Activated gamma-delta T cell treated with Interleukin-2 at 50 U/mL for 16 hours (primary cell): ENCODE data around the gene APOL6.
"Not testable (repeated sequence)": the region's sequence is repeated elsewhere in the genome, so short reads cannot be mapped to it uniquely, and the experiment has no call there.

Experiments used
- DNase-seq: peaks from one replicate; pipeline ENCODE4 v3.0.0-alpha.2; 2020

Gene APOL6

DNA sequence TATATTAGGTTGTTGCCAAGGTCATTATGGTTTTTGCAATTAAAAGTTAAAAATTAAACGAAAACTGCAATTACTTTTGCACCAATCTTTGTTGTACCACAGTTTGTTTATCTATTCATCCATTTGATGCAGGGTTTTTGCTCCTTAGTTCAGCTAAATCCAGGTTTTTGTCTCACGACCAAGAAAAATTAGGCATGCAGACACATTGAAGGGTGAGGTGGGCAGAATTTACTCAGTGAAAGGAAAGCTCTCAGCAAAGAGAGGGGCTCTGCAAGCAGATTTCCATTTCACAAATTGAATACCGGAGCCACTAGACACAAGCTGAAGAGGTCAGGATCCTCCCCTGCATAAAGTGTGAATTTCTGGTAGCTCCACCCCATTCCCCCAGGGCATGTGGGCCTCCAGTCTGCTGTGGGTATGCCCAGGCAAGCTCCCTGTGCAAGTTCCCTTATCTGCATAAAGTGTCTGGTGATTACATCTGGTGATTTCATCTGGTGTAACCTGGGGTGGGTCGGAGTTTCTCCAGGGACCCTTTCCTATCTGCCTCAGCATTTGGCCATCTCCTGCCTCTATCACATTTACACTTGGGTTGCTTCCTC lies 33.3 kb downstream of the APOL6 start:
- no peak for DNase-seq

DNA sequence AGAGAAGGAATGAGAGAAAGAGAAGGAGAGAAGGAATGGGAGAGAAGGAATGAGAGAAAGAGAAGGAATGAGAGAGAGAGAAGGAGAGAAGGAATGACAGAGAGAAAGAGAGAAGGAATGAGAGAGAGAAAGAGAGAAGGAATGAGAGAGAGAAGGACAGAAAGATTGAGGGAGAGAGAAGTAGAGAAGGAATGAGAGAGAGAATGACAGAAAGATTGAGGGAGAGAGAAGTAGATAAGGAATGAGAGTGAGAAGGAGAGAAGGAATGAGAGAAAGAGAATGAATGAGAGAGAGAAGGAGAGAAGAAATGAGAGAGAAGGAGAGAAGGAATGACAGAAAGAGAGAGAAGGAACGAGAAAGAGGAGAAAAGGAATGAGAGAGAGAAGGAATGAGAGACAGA lies 35.3 kb downstream of the APOL6 start:
- DNase-seq = no peak

DNA sequence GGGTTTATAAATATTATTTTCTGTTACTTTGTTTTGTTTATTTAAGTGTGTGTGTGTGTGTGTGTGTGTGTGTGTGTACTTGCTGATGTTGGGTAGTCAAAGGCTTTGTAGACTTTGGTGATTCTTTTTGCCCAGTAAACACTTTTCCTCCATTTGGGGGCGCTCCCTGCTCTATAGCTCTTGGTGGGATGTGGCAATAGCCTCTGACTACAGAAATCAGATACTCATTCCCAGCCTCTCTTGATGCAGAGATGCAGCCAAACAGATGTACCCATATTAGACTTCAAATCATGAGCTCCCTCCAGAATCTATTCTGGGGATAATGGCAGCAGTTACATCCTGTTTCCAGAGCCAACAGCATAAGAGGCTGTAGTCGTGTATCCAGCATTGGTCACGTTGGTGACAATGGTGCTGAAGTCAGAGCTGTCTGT lies 36.0 kb downstream of the APOL6 start:
- DNase-seq = no peak

GRCh38 chr22:35684732-35685131 lies 36.5 kb downstream of the APOL6 start:
- DNase-seq = no peak

DNA sequence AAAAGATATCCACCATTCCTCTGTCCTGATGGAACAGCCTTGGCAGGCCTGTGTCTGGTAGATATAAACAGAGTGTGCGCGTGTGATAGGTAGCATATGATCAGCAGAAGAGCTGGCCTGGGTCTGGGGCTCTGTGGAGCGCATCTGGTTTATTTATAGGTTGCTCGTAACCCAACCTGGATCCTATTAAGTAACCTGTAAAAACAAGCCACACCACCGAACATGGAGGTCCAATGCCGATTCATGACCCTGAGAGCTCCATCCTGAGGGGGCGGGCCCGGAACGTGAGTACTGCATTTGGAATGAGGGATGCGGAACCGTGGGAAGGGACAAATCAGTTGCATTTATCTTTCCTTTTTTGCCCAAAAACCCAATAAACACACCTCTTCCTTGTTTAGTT lies 37.5 kb downstream of the APOL6 start:
- DNase-seq = no peak

GRCh38 chr22:35686298-35686697 lies 38.1 kb downstream of the APOL6 start:
- no peak for DNase-seq

DNA sequence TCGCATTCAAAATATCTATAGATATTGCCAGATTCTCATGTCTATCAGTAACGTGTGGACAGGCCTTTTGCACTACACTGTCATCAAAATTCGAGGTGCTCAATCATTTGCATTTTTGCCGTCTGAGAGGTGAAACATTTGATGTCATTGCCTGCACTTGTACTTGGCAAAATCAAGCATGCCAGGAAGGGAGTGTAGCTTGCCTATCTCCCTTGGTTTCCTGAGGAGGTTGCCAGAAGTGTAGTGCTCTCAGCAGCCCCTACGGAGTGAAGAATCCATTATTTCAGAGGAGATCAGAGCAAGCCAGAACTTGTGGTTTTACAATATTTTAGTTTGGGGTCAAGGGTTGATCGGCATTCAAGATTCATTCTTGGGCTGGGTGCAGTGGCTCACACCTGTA lies 39.2 kb downstream of the APOL6 start:
- DNase-seq = no peak

GRCh38 chr22:35688913-35689675 lies 40.8 kb downstream of the APOL6 start:
- no peak for DNase-seq

DNA sequence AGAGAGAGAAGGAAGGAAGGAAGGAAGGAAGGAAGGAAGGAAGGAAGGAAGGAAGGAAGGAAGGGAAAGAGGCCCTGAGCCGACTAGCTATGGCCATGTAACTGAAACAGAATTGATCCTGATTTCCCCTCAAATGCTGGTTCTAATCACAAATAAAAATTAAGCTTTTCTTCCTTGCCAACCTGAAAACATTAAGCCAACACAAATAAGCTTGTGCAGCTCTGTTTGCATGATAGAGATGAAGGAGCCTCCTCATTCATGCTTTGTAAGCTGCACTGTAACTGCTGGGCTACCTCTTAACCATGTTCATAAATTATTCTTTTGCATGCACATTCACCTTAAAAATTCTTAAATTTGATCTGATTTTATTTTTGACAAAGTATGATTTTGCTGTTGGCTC lies 41.8 kb downstream of the APOL6 start:
- DNase-seq = no peak

DNA sequence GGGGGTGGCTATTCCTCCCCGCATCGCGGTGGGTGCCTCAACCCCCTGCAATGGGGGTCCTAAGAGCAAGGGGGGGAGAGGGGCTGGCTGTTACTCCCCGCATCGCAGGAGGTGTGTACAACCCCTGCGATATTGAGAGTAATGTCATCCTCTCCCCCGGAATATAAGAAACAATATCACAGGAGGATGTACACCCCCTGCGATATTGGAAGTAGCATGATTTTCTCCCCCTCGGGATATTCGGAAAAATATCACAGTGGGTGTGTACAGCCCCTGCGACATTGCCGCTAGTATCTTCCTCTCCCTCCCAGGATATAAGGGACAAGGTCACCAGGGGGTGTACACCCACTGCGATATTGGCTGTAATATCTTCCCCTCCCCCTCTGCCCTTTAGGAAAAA lies 47.0 kb downstream of the APOL6 start:
- DNase-seq = no peak

- DNase-seq = no peak
Observed at GRCh38 chr22:35697142-35697541, 48.9 kb downstream of the APOL6 start.

- DNase-seq = not testable (repeated sequence)
Observed at GRCh38 chr22:35699852-35700251, 51.6 kb downstream of the APOL6 start.

- DNase-seq = no peak
Observed at GRCh38 chr22:35703861-35704584, 55.8 kb downstream of the APOL6 start.

GRCh38 chr22:35705141-35705540 lies 56.9 kb downstream of the APOL6 start:
- no peak for DNase-seq

- no peak for DNase-seq
Observed at GRCh38 chr22:35708453-35708852, 60.2 kb downstream of the APOL6 start.

DNA sequence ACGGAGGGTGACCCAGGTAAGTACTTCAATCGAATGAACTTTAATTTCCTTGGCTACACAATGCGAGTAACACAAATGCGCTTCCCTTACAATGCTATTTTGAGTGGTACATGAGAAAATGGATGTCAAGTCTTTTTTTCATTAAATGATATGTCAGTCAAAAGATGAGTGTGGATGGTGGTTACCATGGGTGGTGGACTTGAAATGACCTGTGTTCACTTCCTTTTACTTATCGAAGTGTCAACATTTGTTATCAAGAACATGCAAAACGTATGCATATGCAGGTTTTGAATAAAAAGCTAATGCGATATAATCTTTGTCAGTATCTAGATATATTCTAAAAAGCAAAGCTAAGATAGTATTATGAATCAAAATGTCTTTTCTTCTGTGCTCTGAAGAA lies 60.7 kb downstream of the APOL6 start:
- no peak for DNase-seq

DNA sequence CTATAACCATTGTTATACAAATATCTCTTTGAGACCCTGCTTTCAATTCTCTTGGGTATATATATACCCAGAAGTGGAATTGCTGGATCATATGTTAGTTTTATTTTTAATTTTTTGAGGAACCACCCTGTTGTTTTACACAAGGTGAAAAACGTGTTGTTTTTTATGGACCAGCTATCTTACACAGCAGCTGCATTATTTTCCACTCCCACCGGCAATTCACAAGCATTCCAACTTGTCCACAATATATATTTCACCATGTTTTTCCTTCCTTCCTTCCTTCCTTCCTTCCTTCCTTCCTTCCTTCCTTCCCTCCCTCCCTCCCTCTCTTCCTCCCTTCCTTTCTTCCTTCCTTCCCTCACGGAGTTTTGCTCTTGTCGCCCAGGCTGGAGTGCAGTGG lies 63.1 kb downstream of the APOL6 start:
- no peak for DNase-seq

GRCh38 chr22:35712672-35713071 lies 64.4 kb downstream of the APOL6 start:
- DNase-seq = no peak

- DNase-seq = no peak
Observed at GRCh38 chr22:35717572-35717971, 69.3 kb downstream of the APOL6 start, which contains the start of gene APOL5. Gene APOL5 (plus strand): TSS chr22:35717872. CDS start chr22:35717872, 0 bp downstream.
